OCI-LY3 (cell line): ENCODE results near the gene EEF2K.

Experiments used
- EZH2phosphoT487 ChIP-seq: fragments of 200-600 bp; shearing (Covaris generic); IDR thresholded peaks from 2 replicates; pipeline ENCODE4 v1.6.1; 2018; ENCODE audit warnings: antibody characterized with exemption, mixed run types, low read depth
- TF ChIP-seq, protein P1 (sequence below): fragments of 200-600, 300-600 bp; sonication (generic); IDR thresholded peaks from 2 replicates; pipeline ENCODE4 v1.5.1; 2014; ENCODE audit warnings: antibody characterized with exemption, low read length, low read depth

DNA sequence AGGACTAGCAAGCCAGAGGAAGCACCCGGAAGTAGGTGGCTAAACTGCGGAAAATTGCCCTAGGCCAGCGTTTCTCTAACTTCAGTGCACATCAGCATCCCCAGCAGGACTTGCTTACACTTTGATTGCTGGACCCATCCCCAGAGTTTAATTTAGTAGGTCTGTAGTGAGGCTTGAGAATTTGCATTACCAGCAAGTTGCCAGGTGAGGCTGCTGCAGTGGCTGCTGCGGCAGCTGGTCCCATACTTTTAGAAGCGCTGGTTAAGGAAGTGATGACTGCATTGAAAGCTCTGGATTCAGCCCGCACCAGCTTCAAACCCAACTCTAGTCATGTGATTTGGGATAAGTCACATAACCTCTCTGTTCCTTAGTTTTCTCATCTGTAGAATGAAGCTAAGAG lies 4.2 kb downstream of the EEF2K start:
- TF ChIP-seq, protein P1, sequence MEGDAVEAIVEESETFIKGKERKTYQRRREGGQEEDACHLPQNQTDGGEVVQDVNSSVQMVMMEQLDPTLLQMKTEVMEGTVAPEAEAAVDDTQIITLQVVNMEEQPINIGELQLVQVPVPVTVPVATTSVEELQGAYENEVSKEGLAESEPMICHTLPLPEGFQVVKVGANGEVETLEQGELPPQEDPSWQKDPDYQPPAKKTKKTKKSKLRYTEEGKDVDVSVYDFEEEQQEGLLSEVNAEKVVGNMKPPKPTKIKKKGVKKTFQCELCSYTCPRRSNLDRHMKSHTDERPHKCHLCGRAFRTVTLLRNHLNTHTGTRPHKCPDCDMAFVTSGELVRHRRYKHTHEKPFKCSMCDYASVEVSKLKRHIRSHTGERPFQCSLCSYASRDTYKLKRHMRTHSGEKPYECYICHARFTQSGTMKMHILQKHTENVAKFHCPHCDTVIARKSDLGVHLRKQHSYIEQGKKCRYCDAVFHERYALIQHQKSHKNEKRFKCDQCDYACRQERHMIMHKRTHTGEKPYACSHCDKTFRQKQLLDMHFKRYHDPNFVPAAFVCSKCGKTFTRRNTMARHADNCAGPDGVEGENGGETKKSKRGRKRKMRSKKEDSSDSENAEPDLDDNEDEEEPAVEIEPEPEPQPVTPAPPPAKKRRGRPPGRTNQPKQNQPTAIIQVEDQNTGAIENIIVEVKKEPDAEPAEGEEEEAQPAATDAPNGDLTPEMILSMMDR, result no peak
- no peak for TF ChIP-seq EZH2phosphoT487
